Neuron (in vitro differentiated cells): ENCODE results near the gene GAPT.

Source experiments
- H2AFZ ChIP-seq: one replicate; pipeline ENCODE4 v1.6.1; 2013; ENCODE audit warnings: low read depth, mild to moderate bottlenecking, inconsistent platforms, low read length, moderate library complexity
- H3K27me3 ChIP-seq: one replicate; pipeline ENCODE4 v1.6.1; 2013; ENCODE audit warnings: low read length; ENCODE audit not compliant: insufficient read depth
- H3K36me3 ChIP-seq: one replicate; pipeline ENCODE4 v1.6.1; 2013; ENCODE audit warnings: low read length; ENCODE audit not compliant: insufficient read depth
- H3K4me1 ChIP-seq: one replicate; pipeline ENCODE4 v1.6.1; 2013; ENCODE audit warnings: low read length; ENCODE audit not compliant: insufficient read depth
- H3K4me3 ChIP-seq: 2 replicates; pipeline ENCODE4 v1.5.1; 2013; ENCODE audit warnings: mild to moderate bottlenecking, low read length, moderate library complexity
- H3K9me3 ChIP-seq: one replicate; pipeline ENCODE4 v1.6.1; 2013; ENCODE audit warnings: low read length

Gene GAPT

DNA sequence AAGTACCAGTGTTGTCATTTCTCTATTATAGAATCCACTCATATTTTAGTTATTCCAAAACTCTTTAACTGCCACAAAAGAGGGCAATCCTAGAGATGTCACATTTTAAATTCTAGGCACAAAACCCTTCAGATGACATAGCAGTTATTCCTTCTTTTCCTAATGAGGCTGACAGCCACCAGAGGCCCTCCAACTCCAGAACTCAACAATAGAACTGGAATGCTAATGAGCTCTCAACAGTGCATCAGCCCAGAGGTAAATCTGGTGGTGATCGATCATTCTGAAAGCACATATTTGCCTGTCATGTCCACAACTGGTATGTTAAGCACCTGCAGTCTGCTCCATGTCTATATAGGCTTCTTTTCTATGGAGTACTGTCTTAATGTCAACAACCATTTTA lies 51.5 kb downstream of the GAPT start:
- H3K27me3 ChIP-seq: no peaks in the 10 kb centered on the region
- no peak overlapping the region for H3K4me3 ChIP-seq
- no peaks in the 10 kb centered on the region for H3K9me3 ChIP-seq
- peaks cover 14% of the 10 kb centered on the region for H3K4me1 ChIP-seq
- H2AFZ ChIP-seq: no peak overlapping the region
- no peaks in the 10 kb centered on the region for H3K36me3 ChIP-seq

DNA sequence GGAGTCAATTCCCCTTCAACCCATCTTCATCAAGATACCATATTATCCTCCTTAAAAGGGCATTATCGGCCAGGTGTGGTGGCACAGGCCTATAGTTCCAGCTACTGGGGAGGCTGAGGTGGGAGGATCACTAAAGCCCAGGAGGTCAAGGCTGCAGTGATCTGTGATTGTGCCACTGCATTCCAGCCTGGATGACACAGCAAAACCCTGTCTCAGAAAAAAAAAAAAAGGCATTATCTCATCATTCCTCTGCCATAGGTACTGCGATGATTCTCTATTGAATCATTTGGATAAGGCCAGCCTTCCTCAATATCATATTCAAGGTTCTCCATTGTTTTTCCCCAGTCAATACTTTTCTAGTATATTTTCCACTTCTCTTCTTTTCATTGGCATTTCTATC lies 52.5 kb downstream of the GAPT start:
- peaks cover 14% of the 10 kb centered on the region for H3K4me1 ChIP-seq
- H3K9me3 ChIP-seq: no peaks in the 10 kb centered on the region
- H3K4me3 ChIP-seq: no peak overlapping the region
- H3K36me3 ChIP-seq: no peaks in the 10 kb centered on the region
- no peak overlapping the region for H2AFZ ChIP-seq
- H3K27me3 ChIP-seq: no peaks in the 10 kb centered on the region

DNA sequence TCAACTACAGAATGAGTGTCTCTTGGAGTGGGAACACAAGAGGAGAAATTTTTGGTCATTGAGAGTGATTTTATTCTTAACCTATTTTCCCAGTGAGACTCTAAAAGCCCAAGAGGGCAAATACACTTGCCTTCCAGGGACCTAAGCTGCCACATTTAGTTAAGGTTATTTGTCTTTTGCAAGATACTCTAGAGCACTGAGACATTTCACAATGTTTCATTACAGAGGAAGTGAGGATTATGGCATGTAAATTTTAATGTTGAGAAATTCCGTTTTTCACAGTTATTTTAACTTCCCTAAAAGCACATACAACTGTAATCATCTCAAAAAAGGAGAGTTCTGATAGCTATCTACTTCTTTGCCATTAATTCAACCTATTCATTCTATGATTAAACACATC lies 53.0 kb downstream of the GAPT start:
- H3K9me3 ChIP-seq: no peaks in the 10 kb centered on the region
- no peaks in the 10 kb centered on the region for H3K36me3 ChIP-seq
- no peak overlapping the region for H3K4me3 ChIP-seq
- H3K4me1 ChIP-seq: peaks cover 14% of the 10 kb centered on the region
- no peak overlapping the region for H2AFZ ChIP-seq
- H3K27me3 ChIP-seq: no peaks in the 10 kb centered on the region

DNA sequence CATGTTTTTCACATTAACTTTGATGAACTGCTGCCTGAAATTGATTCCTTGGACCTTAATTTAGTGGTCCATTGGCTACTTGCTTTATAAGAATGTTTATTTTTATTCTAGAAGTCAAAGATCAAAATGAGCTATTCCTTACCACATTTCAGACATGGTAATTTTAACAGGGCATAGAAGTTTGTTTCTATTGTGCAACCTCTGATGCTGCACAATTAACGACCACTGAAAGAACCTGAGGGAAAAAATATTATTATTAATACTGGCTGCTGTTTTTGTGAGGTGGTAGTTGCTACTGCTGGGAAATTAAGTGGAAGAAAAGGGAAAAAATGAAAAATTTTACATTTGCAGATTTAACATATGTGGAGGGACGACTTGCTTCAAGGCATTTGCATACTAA lies 53.7 kb downstream of the GAPT start:
- Histone ChIP-seq H2AFZ (no peak overlapping the region), H3K4me3 (no peak overlapping the region), H3K36me3 (no peaks in the 10 kb centered on the region), H3K4me1 (peaks cover 14% of the 10 kb centered on the region), H3K9me3 (no peaks in the 10 kb centered on the region), H3K27me3 (no peaks in the 10 kb centered on the region)

DNA sequence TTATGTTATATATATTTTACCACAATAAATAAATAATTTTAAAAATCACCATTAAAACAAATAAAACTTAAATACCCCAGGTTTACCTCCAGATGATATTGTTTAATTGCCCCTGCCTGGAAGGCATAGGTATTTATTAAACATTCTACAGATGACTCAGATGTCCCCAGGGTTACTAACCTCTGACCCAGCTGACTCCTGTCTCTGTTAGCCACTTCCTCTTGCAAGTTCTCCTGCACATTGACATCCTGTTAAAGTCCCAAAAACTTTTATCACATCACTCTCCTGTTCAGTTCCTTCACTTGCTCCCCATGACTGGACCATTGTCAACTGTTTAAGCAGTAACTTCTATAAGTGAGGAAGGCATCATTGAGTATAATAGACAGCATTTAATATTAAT lies 54.7 kb downstream of the GAPT start:
- H3K9me3 ChIP-seq: no peaks in the 10 kb centered on the region
- H3K27me3 ChIP-seq: no peaks in the 10 kb centered on the region
- no peak overlapping the region for H2AFZ ChIP-seq
- no peaks in the 10 kb centered on the region for H3K36me3 ChIP-seq
- H3K4me1 ChIP-seq: peaks cover 14% of the 10 kb centered on the region
- H3K4me3 ChIP-seq: no peak overlapping the region
